NCI-H460 (cell line): ENCODE results near the gene ADGRA1. TPM values are rescaled to one million over a fixed set of nuclear protein-coding genes. Genes with fewer than 3 reads are reported as not detected.

ENCODE experiments used
- DNase-seq: peaks from one replicate; pipeline ENCODE4 v3.0.0-alpha.2; 2016; ENCODE audit warnings: low read depth; ENCODE audit errors: extremely low read depth
- total RNA-seq: library from RNA; depleted of rRNA; stranded (reverse); fragments of >200 nt; shearing (Covaris generic); gene quantifications from 2 replicates; pipeline ENCODE4 v1.2.3, GENCODE V29; 2014

The ADGRA1 gene
- total RNA-seq, 1 experiment from 2014 or later = not detected

- DNase-seq = no peak
Measured at GRCh38 chr10:133159611-133159949, 71.9 kb downstream of the ADGRA1 start.

GRCh38 chr10:133159950-133160825 lies 72.5 kb downstream of the ADGRA1 start, which contains the start of gene KNDC1:
Gene KNDC1 (plus strand): TSS chr10:133160219. CDS start chr10:133160468, 249 bp downstream.
- DNase-seq = no peak

GRCh38 chr10:133160826-133161471 lies 73.2 kb downstream of the ADGRA1 start:
- no peak for DNase-seq

- DNase-seq = no peak
Measured at GRCh38 chr10:133161486-133162109, 73.9 kb downstream of the ADGRA1 start.

GRCh38 chr10:133162178-133162909 lies 74.6 kb downstream of the ADGRA1 start:
- no peak for DNase-seq

- DNase-seq = no peak
Measured at GRCh38 chr10:133162910-133163856, 75.5 kb downstream of the ADGRA1 start.

GRCh38 chr10:133163889-133164815 lies 76.4 kb downstream of the ADGRA1 start:
- no peak for DNase-seq

GRCh38 chr10:133164816-133165555 lies 77.3 kb downstream of the ADGRA1 start:
- DNase-seq = no peak

GRCh38 chr10:133165556-133166503 lies 78.1 kb downstream of the ADGRA1 start:
- no peak for DNase-seq

- DNase-seq = no peak
Measured at GRCh38 chr10:133166504-133166827, 78.7 kb downstream of the ADGRA1 start.

GRCh38 chr10:133166828-133167692 lies 79.3 kb downstream of the ADGRA1 start:
- no peak for DNase-seq

- no peak for DNase-seq
Measured at GRCh38 chr10:133167693-133168616, 80.2 kb downstream of the ADGRA1 start.

- DNase-seq = no peak
Measured at GRCh38 chr10:133168617-133169031, 80.9 kb downstream of the ADGRA1 start.

- DNase-seq = no peak
Measured at GRCh38 chr10:133169173-133169947, 81.6 kb downstream of the ADGRA1 start.
